LNCAP (cell line): ENCODE data around the gene EVX1.

Experiments
- TF ChIP-seq, protein P1 (sequence below): fragments of 450-650 bp; IDR thresholded peaks from 2 replicates; pipeline ENCODE4 v1.5.1; 2017; ENCODE audit warnings: mild to moderate bottlenecking

Gene EVX1

DNA sequence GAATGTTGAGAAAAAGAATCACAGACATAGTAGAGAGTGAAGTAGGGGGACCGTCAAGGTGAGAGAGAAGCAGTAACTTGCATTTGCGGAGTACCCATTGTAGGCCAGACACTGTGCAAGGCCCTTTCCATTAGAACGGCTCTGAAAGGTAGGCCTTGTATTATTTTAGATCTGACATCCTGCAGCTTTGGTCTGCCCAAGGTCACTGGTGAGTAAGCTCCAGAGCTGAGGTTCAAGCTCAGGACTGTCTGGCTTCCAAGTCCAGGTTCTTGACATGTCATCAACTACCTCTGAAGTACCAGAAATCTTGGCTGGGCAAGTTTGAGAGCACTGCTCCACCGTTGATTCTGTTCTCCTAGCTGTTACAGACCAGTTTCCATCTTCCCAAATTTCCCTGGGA, 13.2 kb upstream of the EVX1 start:
- TF ChIP-seq, protein P1, sequence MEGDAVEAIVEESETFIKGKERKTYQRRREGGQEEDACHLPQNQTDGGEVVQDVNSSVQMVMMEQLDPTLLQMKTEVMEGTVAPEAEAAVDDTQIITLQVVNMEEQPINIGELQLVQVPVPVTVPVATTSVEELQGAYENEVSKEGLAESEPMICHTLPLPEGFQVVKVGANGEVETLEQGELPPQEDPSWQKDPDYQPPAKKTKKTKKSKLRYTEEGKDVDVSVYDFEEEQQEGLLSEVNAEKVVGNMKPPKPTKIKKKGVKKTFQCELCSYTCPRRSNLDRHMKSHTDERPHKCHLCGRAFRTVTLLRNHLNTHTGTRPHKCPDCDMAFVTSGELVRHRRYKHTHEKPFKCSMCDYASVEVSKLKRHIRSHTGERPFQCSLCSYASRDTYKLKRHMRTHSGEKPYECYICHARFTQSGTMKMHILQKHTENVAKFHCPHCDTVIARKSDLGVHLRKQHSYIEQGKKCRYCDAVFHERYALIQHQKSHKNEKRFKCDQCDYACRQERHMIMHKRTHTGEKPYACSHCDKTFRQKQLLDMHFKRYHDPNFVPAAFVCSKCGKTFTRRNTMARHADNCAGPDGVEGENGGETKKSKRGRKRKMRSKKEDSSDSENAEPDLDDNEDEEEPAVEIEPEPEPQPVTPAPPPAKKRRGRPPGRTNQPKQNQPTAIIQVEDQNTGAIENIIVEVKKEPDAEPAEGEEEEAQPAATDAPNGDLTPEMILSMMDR: no peak

DNA sequence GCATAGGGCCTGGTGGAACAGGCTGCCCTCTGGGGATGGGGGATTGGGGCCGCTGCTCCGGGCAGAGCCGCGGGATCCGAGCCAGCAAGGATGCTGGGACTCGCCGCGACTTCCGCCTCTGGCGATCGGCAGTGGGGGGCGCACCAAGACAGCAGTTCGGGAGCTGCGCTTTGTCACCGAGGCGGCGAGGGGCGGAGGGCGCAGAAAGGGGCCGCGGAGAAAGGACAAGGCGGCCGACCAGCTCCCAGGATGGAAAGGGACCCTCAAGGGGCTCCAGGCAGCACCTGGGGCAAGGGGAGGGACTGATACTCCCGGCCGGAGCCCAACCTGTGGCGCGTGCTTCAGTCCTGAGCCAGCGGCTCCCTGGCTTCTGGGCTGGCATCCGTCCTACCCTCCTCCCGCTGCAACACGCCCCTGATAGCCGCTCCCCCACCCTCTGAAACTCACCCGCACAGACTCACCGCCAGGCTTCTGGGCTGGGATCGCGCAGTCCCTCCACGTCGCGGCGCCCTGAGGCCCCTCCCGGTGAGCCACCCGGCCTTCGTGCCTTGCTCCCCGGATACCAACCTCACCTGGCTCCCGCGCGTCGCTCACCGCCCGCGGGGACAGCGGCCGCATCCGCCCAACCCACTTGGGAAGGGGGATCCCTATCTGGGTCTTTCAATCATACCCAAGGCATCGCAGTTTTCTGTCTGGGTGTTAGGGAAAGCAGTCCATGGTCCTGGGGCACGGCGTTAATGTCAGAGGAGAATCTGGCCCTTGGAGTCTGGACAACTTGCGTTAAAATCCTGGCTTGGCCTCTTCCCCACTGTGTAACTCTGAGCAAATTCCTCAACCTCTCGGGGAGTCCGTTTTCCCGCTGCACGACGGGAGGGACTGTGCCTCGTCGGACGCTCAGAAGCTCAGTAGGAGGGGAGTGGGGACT, 7.0 kb upstream of the EVX1 start:
- TF ChIP-seq, protein P1: peak; percentile 53

DNA sequence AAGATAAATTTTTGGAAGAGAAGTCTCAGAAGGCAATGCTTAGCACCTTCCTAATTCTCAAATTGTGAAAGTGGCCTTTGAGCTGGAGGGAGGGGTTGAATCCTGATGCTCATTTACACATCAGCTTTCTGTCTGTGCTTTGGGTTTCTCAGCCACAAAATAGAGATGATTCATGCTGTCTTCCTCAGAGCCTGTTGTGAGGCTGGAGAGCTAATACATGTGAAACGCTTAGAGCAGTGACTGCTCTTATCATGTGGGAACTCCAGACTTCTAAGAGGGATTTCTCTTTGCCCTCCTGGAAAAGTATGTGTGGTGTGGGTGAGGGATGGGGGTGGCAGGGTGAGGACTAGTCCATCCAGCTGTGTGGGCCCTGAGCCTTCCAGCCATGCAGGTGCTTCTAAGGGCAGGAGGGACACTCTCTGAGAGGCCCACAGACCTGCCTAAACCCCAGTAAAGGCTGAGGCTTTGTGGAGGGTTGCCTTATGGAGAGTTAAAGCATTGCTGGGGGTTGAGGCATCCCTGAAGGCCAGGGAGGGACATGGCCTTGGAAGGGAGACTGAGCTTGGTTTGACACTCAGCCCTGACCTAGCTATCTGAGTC, 4.8 kb upstream of the EVX1 start:
- TF ChIP-seq, protein P1: no peak

DNA sequence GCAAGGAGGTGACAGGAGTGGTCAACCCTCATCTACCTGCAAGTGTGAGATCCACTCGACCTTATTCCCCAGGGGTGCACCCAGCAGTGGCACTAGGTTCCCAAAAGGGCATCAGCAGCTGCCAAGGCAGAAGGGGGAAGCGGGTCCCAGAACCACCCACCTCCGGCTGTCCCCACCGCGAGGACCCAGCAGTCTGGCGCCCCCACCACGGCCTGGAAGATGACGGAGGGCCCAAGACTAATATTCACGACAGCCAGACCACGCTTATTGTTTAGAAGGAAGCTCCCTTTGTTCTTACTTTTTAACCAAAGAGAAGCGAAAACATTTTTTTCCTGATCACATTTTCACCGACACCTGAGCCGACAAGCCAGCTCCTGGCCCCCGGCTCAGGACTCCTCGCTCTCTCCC, 3.6 kb upstream of the EVX1 start:
- TF ChIP-seq, protein P1: no peak

DNA sequence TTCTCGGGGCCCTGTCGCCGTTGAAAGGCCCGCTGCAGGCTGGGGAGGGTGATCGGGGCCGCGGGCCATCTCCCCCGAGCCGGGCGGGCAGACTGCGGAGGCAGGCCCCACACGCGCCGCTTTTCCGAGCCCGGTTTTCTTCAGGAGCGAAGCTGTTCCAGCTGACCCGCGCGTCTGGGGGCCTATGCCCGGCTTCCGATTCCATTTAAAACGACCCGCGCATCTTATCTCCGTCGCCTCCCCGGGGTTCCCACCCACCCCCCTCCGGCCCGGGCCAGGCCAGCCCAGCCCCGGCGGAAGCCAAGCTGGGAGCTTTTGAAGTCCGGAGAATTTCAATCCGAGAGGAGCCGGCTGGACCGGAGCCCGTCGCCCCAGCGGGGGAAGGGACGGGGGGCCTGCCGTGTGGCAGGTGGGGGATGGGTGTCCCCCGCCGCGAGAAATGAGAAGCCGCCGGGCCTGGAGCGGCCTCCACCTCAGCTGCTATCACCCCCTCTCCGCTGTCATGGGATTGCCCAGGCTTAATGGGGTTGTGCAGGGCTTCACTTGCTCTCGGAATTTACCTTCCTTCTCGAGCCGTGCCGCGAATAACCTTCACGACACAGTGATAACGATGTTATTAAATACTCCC, 3.1 kb upstream of the EVX1 start:
- TF ChIP-seq, protein P1: no peak

DNA sequence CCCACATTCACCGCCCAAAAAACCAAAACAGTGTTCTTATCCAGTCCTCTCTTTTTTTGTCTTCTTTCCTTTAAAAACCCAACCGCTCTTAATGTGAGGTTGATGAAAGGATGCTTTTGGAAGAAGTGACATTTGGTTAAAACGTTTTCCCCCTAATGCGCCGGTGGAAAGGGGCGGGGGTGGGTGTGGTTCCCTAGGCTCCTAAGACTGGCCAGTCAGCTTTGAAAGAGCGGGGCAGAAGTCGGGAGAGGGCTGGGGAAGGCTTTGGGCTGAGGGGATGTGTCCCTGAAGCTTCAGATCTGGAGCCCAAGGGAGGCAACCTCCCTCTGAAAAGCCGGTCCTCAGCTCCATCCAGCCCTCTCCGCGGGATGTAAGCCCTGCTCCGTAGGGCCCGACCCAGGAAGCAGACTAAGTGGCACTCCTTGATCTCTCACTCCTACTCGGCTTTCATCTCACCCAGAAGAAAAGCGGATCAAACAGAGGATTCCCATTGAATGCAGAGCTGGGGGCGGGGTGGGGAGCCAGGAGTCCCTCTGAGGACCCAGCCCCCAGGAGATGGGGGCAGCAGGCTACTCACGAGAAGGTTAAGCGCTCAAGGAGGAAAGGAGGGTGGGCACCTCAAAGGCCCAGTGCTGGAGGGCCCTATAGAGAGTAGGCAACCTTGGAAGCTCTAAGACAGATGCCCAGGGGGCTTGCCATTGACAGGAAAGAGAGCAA, 2.4 kb upstream of the EVX1 start:
- TF ChIP-seq, protein P1: no peak
